ENCODE results near the gene GRHPR.

GRHPR gene

GRCh38 chr9:37430841-37431597, 8.5 kb downstream of the GRHPR start:
- DNase-seq (ENCODE audit: low read depth in 1 of 2, low spot score in 1 of 2): no peak
- in situ Hi-C loops (cut with HindIII; ENCODE audit: low pct_unique_long_range_greater_than_20kb, low sequenced_read_pairs): no loop called here
- no peak for TF ChIP-seq JUND (IDR thresholded peaks at IDR 0.05; ENCODE audit: low read depth)

GRCh38 chr9:37432020-37432419, 9.5 kb downstream of the GRHPR start:
- no peak for TF ChIP-seq JUND (IDR thresholded peaks at IDR 0.05; ENCODE audit: low read depth)
- DNase-seq (ENCODE audit: low read depth in 1 of 2, low spot score in 1 of 2): no peak
- in situ Hi-C loops (cut with HindIII; ENCODE audit: low pct_unique_long_range_greater_than_20kb, low sequenced_read_pairs): no loop called here

- DNase-seq (ENCODE audit: low read depth in 1 of 2, low spot score in 1 of 2): no peak
- in situ Hi-C loops (cut with HindIII; ENCODE audit: low pct_unique_long_range_greater_than_20kb, low sequenced_read_pairs): no loop called here
- no peak for TF ChIP-seq JUND (IDR thresholded peaks at IDR 0.05; ENCODE audit: low read depth)
Measured at GRCh38 chr9:37433867-37434371, 11.4 kb downstream of the GRHPR start.

- DNase-seq (ENCODE audit: low read depth in 1 of 2, low spot score in 1 of 2): no peak
- in situ Hi-C loops (cut with HindIII; ENCODE audit: low pct_unique_long_range_greater_than_20kb, low sequenced_read_pairs): no loop called here
- TF ChIP-seq JUND (IDR thresholded peaks at IDR 0.05; ENCODE audit: low read depth): no peak
Measured at GRCh38 chr9:37436540-37436939, 14.0 kb downstream of the GRHPR start.

GRCh38 chr9:37437010-37437409, 14.5 kb downstream of the GRHPR start:
- in situ Hi-C loops (cut with HindIII; ENCODE audit: low pct_unique_long_range_greater_than_20kb, low sequenced_read_pairs): no loop called here
- no peak for TF ChIP-seq JUND (IDR thresholded peaks at IDR 0.05; ENCODE audit: low read depth)
- DNase-seq (ENCODE audit: low read depth in 1 of 2, low spot score in 1 of 2): no peak

- in situ Hi-C loops (cut with HindIII; ENCODE audit: low pct_unique_long_range_greater_than_20kb, low sequenced_read_pairs): no loop called here
- TF ChIP-seq JUND (IDR thresholded peaks at IDR 0.05; ENCODE audit: low read depth): no peak
- no peak for DNase-seq (ENCODE audit: low read depth in 1 of 2, low spot score in 1 of 2)
Measured at GRCh38 chr9:37437621-37438020, 15.1 kb downstream of the GRHPR start.

- in situ Hi-C loops (cut with HindIII; ENCODE audit: low pct_unique_long_range_greater_than_20kb, low sequenced_read_pairs): no loop called here
- TF ChIP-seq JUND (IDR thresholded peaks at IDR 0.05; ENCODE audit: low read depth): no peak
- no peak for DNase-seq (ENCODE audit: low read depth in 1 of 2, low spot score in 1 of 2)
Measured at GRCh38 chr9:37438359-37438758, 15.9 kb downstream of the GRHPR start.

- in situ Hi-C loops (cut with HindIII; ENCODE audit: low pct_unique_long_range_greater_than_20kb, low sequenced_read_pairs): no loop called here
- no peak for DNase-seq (ENCODE audit: low read depth in 1 of 2, low spot score in 1 of 2)
- no peak for TF ChIP-seq JUND (IDR thresholded peaks at IDR 0.05; ENCODE audit: low read depth)
Measured at GRCh38 chr9:37441776-37442370, 19.4 kb downstream of the GRHPR start.

GRCh38 chr9:37442556-37442955, 20.1 kb downstream of the GRHPR start:
- in situ Hi-C loops (cut with HindIII; ENCODE audit: low pct_unique_long_range_greater_than_20kb, low sequenced_read_pairs): no loop called here
- TF ChIP-seq JUND (IDR thresholded peaks at IDR 0.05; ENCODE audit: low read depth): no peak
- DNase-seq (ENCODE audit: low read depth in 1 of 2, low spot score in 1 of 2): no peak

GRCh38 chr9:37443566-37443965, 21.1 kb downstream of the GRHPR start:
- DNase-seq (ENCODE audit: low read depth in 1 of 2, low spot score in 1 of 2): no peak
- in situ Hi-C loops (cut with HindIII; ENCODE audit: low pct_unique_long_range_greater_than_20kb, low sequenced_read_pairs): no loop called here
- no peak for TF ChIP-seq JUND (IDR thresholded peaks at IDR 0.05; ENCODE audit: low read depth)

GRCh38 chr9:37444890-37445289, 22.4 kb downstream of the GRHPR start:
- no peak for TF ChIP-seq JUND (IDR thresholded peaks at IDR 0.05; ENCODE audit: low read depth)
- in situ Hi-C loops (cut with HindIII; ENCODE audit: low pct_unique_long_range_greater_than_20kb, low sequenced_read_pairs): no loop called here
- no peak for DNase-seq (ENCODE audit: low read depth in 1 of 2, low spot score in 1 of 2)

GRCh38 chr9:37445832-37446231, 23.3 kb downstream of the GRHPR start:
- in situ Hi-C loops (cut with HindIII; ENCODE audit: low pct_unique_long_range_greater_than_20kb, low sequenced_read_pairs): no loop called here
- no peak for TF ChIP-seq JUND (IDR thresholded peaks at IDR 0.05; ENCODE audit: low read depth)
- no peak for DNase-seq (ENCODE audit: low read depth in 1 of 2, low spot score in 1 of 2)

GRCh38 chr9:37446401-37446800, 23.9 kb downstream of the GRHPR start:
- no peak for TF ChIP-seq JUND (IDR thresholded peaks at IDR 0.05; ENCODE audit: low read depth)
- in situ Hi-C loops (cut with HindIII; ENCODE audit: low pct_unique_long_range_greater_than_20kb, low sequenced_read_pairs): no loop called here
- DNase-seq (ENCODE audit: low read depth in 1 of 2, low spot score in 1 of 2): no peak
